Glomerular visceral epithelial cell (primary cell): Measurements from ENCODE around the gene IL1RAPL1.
"Not testable (repeated sequence)": the region's sequence is repeated elsewhere in the genome, so short reads cannot be mapped to it uniquely, and the experiment has no call there.

Experiments
- DNase-seq: peaks from one replicate; pipeline ENCODE4 v3.0.0-alpha.2; 2016; ENCODE audit errors: extremely low spot score

Gene IL1RAPL1

DNA sequence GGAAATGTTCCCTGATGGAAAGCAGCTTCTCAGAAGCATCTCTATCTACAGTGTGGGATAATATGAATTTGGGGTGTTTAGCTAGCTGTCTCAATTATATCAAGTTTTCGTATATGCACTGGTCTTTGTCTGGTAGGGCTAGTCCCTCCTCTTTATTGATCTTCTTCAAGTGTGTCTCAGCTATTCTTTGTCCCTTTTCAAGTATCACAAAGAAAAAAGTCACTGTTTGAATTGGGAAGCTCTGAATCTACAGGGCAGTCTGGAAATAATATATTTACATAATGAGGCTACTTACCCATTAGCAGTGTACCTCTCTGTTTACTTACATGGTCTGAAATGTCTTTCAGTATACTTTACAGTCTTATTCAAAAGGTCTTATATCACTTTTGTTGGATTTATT lies 526.0 kb downstream of the IL1RAPL1 start:
- no peak for DNase-seq

GRCh38 chrX:29122817-29123216 lies 535.6 kb downstream of the IL1RAPL1 start:
- not testable (repeated sequence) for DNase-seq

DNA sequence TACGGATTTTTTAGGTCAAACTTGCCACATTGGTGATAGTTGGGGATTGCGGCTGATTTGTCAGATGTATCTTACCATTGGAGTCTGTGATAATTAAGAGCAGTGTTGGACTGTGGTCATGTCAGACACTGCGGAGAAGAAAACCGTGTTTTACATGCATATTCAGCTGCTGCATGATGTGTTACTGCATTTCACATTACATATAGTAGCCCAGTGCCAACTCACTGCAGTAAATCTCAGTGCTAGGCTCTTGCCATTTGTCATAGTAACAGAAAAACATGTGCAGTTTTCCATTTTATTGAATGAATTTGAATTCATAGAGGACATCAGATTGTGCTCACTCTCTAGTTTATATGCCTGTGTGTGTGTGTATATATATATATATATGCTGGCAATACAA lies 543.7 kb downstream of the IL1RAPL1 start:
- no peak for DNase-seq

- no peak for DNase-seq
These were observed 549.7 kb downstream of the IL1RAPL1 start for GRCh38 chrX:29136904-29137303.

DNA sequence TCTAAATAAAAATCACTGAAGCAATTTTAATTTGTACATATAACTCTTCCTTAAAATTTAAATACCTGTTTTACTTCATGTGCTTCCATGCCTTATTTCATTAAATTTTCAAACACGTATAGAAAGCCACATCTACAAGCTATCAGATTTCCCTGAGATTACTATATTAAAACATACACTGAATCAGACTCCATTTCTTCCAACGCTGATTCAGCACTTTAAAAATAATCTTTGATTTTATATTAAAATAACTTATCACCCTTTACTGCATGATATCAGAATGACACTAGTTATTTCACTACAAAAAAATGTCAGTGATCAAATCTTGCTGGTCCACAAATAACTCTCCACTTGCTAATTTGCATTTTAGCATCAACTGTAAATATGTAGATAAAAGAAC lies 550.8 kb downstream of the IL1RAPL1 start:
- no peak for DNase-seq

DNA sequence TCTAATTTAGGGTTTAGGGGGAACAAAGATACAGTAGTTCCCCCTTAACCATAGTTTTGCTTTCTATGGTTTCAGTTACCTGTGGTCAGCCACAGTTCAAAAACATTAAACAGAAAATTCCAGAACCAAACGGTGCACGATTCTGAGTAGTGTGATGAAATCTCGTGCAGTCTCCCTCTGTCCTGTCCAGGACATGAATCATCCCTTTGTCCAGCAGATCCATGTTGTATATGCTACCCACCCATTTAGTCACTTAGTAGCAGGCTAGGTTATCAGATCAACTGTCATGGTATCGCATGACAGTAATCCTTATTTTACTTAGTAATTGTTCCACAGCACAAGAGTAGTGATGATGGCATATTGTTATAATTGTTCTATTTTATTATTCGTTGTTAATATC lies 556.1 kb downstream of the IL1RAPL1 start:
- peak; percentile 0 for DNase-seq

GRCh38 chrX:29143756-29144155 lies 556.5 kb downstream of the IL1RAPL1 start:
- no peak for DNase-seq

GRCh38 chrX:29145316-29145715 lies 558.1 kb downstream of the IL1RAPL1 start:
- DNase-seq: no peak

- no peak for DNase-seq
These were observed 561.3 kb downstream of the IL1RAPL1 start for GRCh38 chrX:29148511-29148910.

DNA sequence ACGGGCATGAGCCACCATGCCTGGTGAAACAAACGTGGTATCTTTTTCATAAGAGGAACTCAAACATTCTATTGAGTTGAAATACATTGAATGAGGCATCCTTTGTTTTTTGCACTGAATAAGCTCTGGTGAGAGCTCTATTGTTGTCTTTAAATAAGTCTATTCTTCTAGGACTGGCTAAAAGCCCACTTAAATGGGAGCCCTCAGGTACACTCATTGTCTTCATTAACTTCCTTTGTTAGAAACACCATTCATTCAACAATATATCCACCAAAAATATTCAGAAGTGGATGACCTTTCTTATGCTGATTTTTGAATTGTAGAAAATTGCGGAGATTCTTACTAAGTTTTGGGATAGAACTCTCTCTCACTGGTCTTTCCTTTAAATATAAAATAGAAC lies 568.0 kb downstream of the IL1RAPL1 start:
- DNase-seq: no peak

- DNase-seq: no peak
These were observed 585.6 kb downstream of the IL1RAPL1 start for GRCh38 chrX:29172880-29173279.

- DNase-seq: no peak
These were observed 600.0 kb downstream of the IL1RAPL1 start for GRCh38 chrX:29187264-29187663.

DNA sequence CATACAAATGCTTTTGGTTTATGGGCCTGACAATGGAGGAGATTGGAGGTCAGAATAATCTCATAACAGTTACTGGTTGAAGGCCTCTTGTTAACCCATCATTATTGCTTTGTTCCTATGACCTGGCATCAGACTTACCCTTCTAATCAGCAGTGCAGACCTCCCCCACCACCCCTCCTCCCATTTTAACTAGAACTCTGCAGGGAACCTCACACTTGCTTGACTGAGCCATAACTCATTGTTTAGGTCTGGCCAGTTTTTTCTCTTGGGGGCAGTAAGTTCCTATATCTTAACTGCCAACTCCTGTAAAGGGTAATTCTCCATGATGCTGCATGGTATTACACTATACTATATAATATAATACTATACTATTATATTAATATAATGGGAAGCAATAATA lies 609.3 kb downstream of the IL1RAPL1 start:
- DNase-seq: no peak

DNA sequence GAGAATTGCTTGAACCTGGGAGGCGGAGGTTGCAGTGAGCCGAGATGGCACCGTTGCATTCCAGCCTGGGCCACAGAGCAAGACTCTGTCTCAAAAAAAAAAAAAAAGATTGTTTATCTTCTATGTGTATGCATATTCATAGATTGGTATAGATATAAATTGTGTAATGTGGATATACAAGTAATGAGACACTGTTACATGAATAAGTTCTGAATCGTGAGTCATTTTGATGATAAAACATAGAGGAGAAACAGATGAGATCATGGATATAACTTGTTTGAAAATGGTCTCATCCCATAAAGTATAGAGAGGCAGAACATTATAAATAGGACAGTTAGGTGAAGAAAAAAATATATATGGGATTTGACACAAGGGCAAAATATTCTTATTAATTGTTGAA lies 628.0 kb downstream of the IL1RAPL1 start:
- no peak for DNase-seq

DNA sequence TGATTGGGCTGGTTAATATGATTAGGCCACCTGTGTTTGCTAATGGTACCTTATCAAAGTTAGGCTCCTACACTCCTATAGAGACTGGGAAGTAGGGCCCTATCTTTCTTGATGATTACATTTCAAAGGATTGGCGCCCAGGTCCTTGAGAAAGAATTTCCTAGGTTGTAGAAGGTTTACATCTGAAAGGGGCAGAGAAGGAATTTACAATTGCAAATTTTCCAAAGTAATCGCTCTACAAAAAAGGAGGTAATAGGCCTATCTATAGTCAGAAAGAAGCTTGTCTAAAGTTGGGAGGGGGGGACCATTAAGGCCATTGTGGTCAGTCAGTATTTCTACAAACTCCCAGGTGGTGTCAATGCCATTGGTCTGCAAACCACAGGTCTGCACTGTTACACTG lies 638.4 kb downstream of the IL1RAPL1 start:
- peak; percentile 0 for DNase-seq

DNA sequence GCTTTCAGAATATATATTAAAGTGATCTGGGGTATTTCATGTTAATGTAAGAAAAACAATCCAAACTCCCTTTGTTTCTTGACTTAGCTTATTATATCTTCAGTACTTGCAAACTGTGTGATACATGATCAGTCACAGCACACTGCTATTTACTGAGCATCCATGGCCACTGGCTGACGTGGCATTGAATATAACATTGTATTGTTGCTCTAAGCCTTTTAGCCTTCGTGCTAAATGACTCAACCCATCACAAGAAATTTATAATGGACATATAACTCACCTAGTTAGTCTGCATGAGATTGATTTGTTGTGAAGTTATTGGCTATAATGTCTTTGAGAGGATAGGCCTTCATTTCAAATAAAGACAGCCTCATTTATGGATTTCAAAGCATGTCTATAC lies 642.6 kb downstream of the IL1RAPL1 start:
- no peak for DNase-seq

- no peak for DNase-seq
These were observed 644.6 kb downstream of the IL1RAPL1 start for GRCh38 chrX:29231800-29232199.

DNA sequence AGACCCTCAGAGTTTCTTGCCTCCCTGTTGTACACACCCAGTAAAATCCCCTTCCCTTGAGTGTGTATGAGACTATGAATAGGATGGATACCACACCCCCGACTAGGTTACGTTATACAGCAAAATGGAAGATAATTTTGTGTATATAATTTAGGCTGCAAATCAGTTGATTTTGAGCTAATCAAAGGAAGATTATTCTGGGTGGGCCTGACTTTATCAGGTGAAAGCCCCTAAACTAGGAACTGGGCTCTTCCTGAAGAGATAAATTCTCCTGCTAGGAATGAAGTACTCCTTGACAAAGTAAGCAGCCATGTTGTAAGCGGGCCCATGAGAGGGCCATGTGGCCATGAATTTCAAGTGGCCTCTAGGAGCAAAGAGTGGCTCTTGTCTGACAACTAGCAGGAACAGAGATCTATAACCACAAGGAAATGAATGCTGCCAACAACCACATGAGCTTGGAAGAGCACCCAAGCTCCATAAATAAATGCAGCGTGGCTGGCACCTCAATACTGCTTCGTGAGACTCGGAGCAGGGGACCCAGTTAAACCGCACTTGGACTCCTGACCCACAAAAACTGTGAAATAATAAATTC lies 646.4 kb downstream of the IL1RAPL1 start:
- DNase-seq: no peak

- DNase-seq: no peak
These were observed 650.7 kb downstream of the IL1RAPL1 start for GRCh38 chrX:29237972-29238371.

GRCh38 chrX:29241809-29242208 lies 654.6 kb downstream of the IL1RAPL1 start:
- no peak for DNase-seq

DNA sequence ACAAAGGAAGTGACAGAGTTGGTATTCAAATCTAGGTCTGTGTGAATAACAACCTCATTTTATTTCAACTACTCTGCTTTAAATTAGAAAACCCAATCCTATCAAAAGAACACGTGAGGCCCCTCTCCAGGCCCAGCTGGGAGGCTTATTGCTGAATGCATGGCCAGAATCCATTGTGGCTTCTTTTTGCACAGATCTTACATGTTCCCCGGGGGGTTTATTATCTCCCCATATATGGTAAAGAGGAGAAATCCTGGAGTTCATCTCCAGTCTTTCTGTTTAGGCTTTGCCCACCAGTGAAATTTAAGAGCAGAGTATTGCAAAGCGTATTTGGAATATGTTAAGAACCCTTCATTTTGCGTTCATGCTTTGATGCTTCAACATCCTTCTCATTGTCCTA lies 655.6 kb downstream of the IL1RAPL1 start:
- DNase-seq: no peak

GRCh38 chrX:29243942-29244341 lies 656.7 kb downstream of the IL1RAPL1 start:
- no peak for DNase-seq

GRCh38 chrX:29254515-29254914 lies 667.3 kb downstream of the IL1RAPL1 start:
- no peak for DNase-seq

- DNase-seq: no peak
These were observed 670.3 kb downstream of the IL1RAPL1 start for GRCh38 chrX:29257521-29257920.
